Thymus (tissue), 11 donors: ENCODE data around the gene RGMA. TPM values are rescaled to one million over a fixed set of nuclear protein-coding genes. Genes with fewer than 3 reads are reported as not detected.
"Not testable (repeated sequence)": the region's sequence is repeated elsewhere in the genome, so short reads cannot be mapped to it uniquely, and the experiment has no call there.

Experiments used
- DNase-seq, 9 donors: peaks; one replicate each; pipeline ENCODE4 v3.0.0-alpha.2; 2013; ENCODE audit warnings: low spot score in 9 of 9, low read depth in 6 of 9, missing footprints in 1 of 9
- H3K27ac ChIP-seq, 2 donors: one replicate each; pipeline ENCODE4 v1.5.1; 2013; ENCODE audit warnings: control low read depth in 1 of 2, low read depth in 1 of 2, low read length in 1 of 2, mild to moderate bottlenecking in 1 of 2, moderate library complexity in 1 of 2
- H3K27me3 ChIP-seq, 2 donors: one replicate each; pipeline ENCODE4 v1.5.1; 2013; ENCODE audit warnings: low read length in 1 of 2; ENCODE audit not compliant: control insufficient read depth in 2 of 2, insufficient read depth in 1 of 2
- H3K36me3 ChIP-seq, 2 donors: one replicate each; pipeline ENCODE4 v1.5.1; 2013; ENCODE audit warnings: low read length in 1 of 2, mild to moderate bottlenecking in 1 of 2, moderate library complexity in 1 of 2; ENCODE audit not compliant: control insufficient read depth in 2 of 2, insufficient read depth in 2 of 2
- H3K4me1 ChIP-seq, 2 donors: one replicate each; pipeline ENCODE4 v1.5.1; 2013; ENCODE audit warnings: low read length in 2 of 2; ENCODE audit not compliant: control insufficient read depth in 2 of 2, insufficient read depth in 2 of 2
- H3K4me3 ChIP-seq, 2 donors: one replicate each; pipeline ENCODE4 v1.5.1; 2013; ENCODE audit warnings: low read length in 2 of 2, control low read depth in 1 of 2, mild to moderate bottlenecking in 1 of 2
- H3K9me3 ChIP-seq, 2 donors: one replicate each; pipeline ENCODE4 v1.5.1; 2013; ENCODE audit warnings: low read length in 1 of 2, mild to moderate bottlenecking in 1 of 2; ENCODE audit not compliant: control insufficient read depth in 2 of 2, insufficient read depth in 1 of 2
- WGBS: extraction: QIAGEN DNeasy Blood & Tissue Kit; methylation state at CpG from one replicate; pipeline ENCODE4 v1.1.7; 2013; 5-methylcytosine and 5-hydroxymethylcytosine counted together
- polyA plus RNA-seq: library from polyadenylated mRNA; stranded (reverse); fragments of 200-250 nt; gene quantifications from one replicate; pipeline ENCODE4 v1.2.3, GENCODE V29; 2013
- total RNA-seq: library from RNA; stranded (reverse); fragments of 120-200 nt; gene quantifications from one replicate; pipeline ENCODE4 v1.2.4, GENCODE V29; 2013
- donor health status: healthy.

RGMA gene
- total and polyA plus RNA-seq, 2 donors: 0.76 to 5.7 TPM

DNA sequence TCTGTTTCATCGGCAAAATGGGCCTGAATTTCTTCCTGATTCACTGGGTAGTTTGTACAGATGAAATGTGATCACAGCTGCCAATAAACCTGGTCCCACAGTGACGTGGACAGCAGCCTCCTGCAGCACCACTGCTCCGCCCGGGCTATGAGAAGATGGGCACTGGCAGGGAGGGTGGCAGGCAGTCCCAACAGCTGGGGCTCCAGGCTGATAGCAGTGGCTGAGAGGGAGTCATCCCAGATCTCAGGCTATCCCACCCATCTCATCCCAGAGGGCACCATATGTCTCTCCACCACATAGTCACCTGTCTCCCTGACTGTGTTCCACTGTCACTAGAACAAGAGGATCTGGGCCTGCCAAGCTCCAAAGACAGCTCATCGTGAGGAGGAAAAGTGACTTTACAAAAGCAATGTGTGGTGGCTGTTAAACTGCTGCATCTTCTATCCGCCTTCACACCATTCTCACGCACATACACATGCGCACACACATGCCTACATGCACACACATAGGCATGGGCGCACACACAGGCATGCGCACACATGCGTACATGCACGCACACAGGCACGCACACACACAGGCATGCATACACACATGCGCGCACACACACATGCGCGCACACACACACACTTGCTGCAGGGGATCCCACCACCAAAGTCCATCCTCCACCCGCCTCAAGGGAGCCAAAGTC lies 46.2 kb downstream of the RGMA start:
- Histone ChIP-seq H3K9me3 (no peaks in the 10 kb centered on the region), H3K27ac (no peak overlapping the region), H3K36me3 (no peaks in the 10 kb centered on the region), H3K4me3 (no peak overlapping the region), H3K27me3 (no peaks in the 10 kb centered on the region), H3K4me1 (peaks cover 5% of the 10 kb centered on the region in 2 donors)
- 95% methylated on average over 18 of the region's 18 CpGs for WGBS
- no peak for DNase-seq

DNA sequence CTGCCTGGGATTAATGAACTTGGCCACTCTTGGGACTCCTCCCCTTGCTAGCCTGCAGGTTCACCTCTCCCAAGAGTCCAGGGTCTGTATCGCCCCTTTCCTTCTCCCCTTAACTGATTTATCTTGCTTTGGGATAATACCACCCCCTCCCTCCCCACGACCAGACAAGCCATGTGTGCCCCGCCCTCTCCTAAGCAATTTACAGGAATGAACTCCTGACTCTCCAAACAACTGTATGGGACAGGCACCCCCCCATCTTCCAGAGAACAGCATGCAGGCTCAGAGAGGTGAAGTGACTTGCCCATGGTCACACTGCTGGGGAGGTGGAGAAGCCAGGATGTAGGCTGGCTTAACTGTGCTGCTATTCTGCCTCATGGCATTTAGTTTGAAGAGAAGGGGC lies 46.8 kb downstream of the RGMA start:
- DNase-seq: no peak
- Histone ChIP-seq H3K4me3 (no peak overlapping the region), H3K9me3 (no peaks in the 10 kb centered on the region), H3K27me3 (no peaks in the 10 kb centered on the region), H3K36me3 (no peaks in the 10 kb centered on the region), H3K27ac (no peak overlapping the region), H3K4me1 (no peaks in the 10 kb centered on the region)
- WGBS: 76% methylated on average over 3 of the region's 3 CpGs

DNA sequence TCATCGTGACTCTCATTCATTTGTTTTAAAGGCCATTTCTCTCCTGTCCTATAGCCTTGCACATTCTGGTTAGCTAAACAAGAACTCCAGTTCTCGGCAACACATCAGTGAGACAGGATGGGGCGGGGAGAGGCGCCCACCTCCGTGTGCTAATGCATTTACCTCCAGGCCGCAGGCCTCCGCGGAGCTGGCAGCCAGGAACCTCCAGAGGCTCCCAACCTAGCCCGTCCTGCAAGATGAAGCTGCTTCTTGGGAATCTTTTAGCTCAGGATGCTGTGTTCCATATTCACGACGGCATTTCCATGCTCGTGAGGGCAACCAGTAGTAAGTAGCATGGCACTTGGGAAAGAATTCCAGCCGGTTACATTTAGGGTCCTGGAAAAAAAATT lies 47.9 kb downstream of the RGMA start:
- no peaks in the 10 kb centered on the region for H3K36me3 ChIP-seq
- H3K9me3 ChIP-seq: no peaks in the 10 kb centered on the region
- no peaks in the 10 kb centered on the region for H3K27me3 ChIP-seq
- WGBS: 95% methylated on average over 13 of the region's 13 CpGs
- no peak overlapping the region for H3K4me3 ChIP-seq
- no peak overlapping the region for H3K27ac ChIP-seq
- no peak for DNase-seq
- H3K4me1 ChIP-seq: peaks cover 0 to 2% of the 10 kb centered on the region in 2 donors

GRCh38 chr15:93040288-93041158 lies 48.5 kb downstream of the RGMA start:
- no peaks in the 10 kb centered on the region for H3K27me3 ChIP-seq
- H3K9me3 ChIP-seq: no peaks in the 10 kb centered on the region
- WGBS: 81% methylated on average over 20 of the region's 20 CpGs
- H3K4me1 ChIP-seq: peaks cover 0 to 4% of the 10 kb centered on the region in 2 donors
- DNase-seq: no peak
- H3K4me3 ChIP-seq: no peak overlapping the region
- no peak overlapping the region for H3K27ac ChIP-seq
- H3K36me3 ChIP-seq: no peaks in the 10 kb centered on the region

DNA sequence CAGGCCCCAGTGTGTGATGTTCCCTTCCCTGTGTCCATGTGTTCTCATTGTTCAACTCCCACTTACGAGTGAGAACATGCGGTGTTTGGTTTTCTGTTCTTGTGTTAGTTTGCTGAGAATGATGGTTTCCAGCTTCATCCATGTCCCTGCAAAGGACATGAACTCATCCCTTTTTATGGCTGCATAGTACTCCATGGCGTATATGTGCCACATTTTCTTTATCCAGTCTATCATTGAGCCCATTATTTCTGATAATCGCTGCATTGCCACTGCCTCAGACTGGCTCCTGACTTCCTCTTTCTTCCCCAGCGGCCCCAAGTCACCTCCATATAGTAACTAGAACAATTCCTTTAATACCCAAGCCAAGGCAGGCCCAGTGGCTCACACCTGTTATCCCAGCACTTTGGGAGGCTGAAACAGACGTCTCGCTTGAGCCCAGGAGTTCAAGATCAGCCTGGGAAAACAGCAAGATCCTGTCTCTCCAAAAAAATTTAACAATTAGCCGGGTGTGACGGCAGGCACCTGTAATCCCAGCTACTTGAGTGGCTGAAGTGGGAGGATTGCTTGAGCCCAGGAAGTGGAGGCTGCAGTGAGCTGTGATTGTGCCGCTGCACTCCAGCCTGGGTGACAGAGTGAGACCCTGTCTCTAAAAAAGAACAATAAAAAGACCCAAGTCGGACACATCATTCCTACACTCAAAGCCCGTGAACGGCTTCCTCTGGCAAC lies 49.3 kb downstream of the RGMA start:
- not testable (repeated sequence) for H3K36me3 ChIP-seq, H3K27me3 ChIP-seq, H3K4me1 ChIP-seq, H3K27ac ChIP-seq, H3K4me3 ChIP-seq, DNase-seq, H3K9me3 ChIP-seq
- 89% methylated on average over 13 of the region's 13 CpGs for WGBS

GRCh38 chr15:93037820-93038705 lies 50.9 kb downstream of the RGMA start:
- Histone ChIP-seq H3K36me3 (no peaks in the 10 kb centered on the region), H3K9me3 (no peaks in the 10 kb centered on the region), H3K27ac (no peak overlapping the region), H3K27me3 (no peaks in the 10 kb centered on the region), H3K4me1 (peaks cover 0 to 4% of the 10 kb centered on the region in 2 donors), H3K4me3 (no peak overlapping the region)
- WGBS: 95% methylated on average over 20 of the region's 20 CpGs
- no peak for DNase-seq

GRCh38 chr15:93036951-93037819 lies 51.8 kb downstream of the RGMA start:
- H3K9me3 ChIP-seq: no peaks in the 10 kb centered on the region
- no peak for DNase-seq
- no peak overlapping the region for H3K27ac ChIP-seq
- 89% methylated on average over 29 of the region's 29 CpGs for WGBS
- H3K4me1 ChIP-seq: peaks cover 0 to 4% of the 10 kb centered on the region in 2 donors
- H3K36me3 ChIP-seq: no peaks in the 10 kb centered on the region
- H3K27me3 ChIP-seq: no peaks in the 10 kb centered on the region
- no peak overlapping the region for H3K4me3 ChIP-seq
